ENCODE data around the gene RGS13.

RGS13 gene

DNA sequence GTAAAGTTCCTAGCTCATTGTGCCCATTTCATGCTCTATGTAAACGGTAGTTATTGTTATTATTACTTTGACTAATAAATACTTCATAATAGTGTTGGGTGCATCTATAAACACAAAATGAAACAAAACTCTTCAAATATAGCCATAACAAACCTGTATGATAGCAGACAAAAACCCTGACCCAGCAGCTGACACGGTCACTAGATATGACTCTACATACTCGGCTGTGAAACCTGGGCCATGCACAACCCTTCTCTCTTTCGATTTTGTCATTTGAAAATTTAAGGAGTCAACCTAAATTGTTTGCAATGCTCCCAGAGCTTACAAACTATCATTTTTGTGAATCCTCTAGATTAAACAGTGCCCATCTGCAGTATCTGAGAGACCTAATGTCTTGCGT lies 8.0 kb upstream of the RGS13 start:
- DNase-seq: no peak

- no peak for DNase-seq
Observed at GRCh38 chr1:192628396-192629057, 7.4 kb upstream of the RGS13 start.

DNA sequence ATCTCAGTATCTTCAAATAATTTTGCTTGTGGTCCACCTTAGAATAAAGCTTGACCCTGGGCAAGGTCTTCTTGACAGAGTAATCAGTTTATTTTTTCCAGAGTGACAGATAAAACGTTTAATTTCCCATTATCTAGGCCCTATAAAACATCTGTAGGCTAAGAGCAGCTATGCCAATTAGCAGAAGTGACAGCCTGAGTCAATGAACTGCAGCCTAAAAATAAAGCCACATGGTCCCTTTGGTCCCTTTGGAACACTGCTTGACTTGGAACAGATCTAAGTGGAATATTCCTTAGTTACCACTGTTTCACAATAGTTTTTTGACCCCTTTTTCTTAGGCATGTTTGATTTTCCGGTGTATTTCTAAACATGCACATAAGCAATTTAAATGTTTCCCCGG lies 6.3 kb upstream of the RGS13 start:
- DNase-seq: no peak

DNA sequence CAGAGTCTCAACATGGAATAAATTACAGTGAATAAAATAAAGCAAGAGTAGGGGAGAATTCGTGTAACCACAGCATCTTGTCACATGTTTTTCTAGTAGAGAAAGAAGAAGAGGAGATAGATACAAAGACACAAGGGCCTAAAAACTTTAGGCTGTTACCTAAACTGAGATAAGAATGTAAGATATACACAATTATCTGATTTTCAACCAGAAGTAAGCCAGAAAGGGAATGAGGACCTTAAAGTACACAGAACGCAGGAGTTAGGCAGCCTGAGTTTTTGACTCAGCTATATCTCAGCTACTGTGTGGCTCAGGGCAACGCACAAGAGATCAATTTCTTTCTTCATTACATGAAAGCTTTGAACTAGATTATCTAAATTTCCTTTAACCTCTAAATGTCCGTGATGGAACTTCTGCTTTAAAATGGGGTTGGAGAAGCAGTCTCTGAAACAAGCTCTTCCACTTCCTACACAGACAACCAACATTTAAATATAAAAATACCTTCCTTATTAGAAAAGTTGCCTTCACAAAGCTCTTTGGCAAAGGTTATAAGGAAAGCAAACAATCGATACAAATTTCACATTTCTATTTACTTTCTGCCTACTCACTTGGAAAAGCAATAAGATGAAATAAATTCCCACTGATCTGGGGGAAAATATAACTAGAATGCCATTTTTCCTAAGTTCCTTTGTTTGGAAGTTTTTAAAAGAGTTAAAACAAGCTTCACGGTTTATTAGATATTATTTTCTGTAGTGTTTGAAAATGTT lies 5.2 kb upstream of the RGS13 start:
- no peak for DNase-seq

GRCh38 chr1:192631749-192632148 lies 4.2 kb upstream of the RGS13 start:
- no peak for DNase-seq

GRCh38 chr1:192632188-192632587 lies 3.8 kb upstream of the RGS13 start:
- no peak for DNase-seq

GRCh38 chr1:192632641-192633532 lies 3.1 kb upstream of the RGS13 start:
- DNase-seq: no peak

GRCh38 chr1:192633533-192634253 lies 2.3 kb upstream of the RGS13 start:
- no peak for DNase-seq

- no peak for DNase-seq
Observed at GRCh38 chr1:192635041-192635440, 906 bp upstream of the RGS13 start.

GRCh38 chr1:192639607-192640368 lies 3.8 kb downstream of the RGS13 start:
- no peak for DNase-seq

DNA sequence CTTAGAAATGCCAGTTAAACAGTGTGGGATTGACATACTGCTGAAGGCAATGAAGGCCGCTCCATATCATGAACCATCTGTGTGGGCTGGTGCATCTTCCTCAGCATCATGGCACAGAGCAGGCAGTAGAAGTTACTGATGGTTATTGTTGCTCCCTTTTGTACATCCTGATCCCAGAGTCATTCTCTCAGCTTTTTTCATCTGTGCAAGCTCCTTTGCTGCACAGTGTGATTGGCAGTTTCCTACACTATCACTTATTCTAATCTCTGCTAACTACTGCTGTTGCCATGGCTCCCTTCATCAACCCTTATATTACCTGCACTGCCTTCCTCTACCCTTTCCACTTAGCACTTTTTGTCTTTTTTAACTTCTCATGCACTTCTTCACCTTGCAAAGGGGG lies 16.2 kb downstream of the RGS13 start:
- DNase-seq: no peak

DNA sequence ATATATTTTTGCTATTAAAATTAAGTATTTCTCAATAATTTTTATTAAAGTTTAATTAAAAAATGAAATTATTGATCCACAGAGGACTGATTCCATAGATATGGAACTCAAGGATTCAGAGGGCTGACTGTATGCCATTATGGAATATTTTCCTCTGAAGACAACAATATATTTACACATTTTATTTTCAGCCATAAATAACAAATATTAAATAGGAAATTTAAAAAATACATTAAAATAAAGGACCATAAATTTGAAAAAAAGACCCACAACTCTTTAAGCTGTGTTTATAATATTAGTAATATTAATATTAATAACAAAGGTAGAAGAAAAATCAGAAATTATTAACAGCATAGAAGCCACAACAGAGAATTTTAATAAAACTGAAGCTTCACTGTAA lies 18.2 kb downstream of the RGS13 start:
- DNase-seq: no peak

GRCh38 chr1:192654591-192655251 lies 18.8 kb downstream of the RGS13 start:
- no peak for DNase-seq

GRCh38 chr1:192657760-192658159 lies 21.8 kb downstream of the RGS13 start:
- DNase-seq: no peak

- DNase-seq: no peak
Observed at GRCh38 chr1:192658255-192658654, 22.3 kb downstream of the RGS13 start.

DNA sequence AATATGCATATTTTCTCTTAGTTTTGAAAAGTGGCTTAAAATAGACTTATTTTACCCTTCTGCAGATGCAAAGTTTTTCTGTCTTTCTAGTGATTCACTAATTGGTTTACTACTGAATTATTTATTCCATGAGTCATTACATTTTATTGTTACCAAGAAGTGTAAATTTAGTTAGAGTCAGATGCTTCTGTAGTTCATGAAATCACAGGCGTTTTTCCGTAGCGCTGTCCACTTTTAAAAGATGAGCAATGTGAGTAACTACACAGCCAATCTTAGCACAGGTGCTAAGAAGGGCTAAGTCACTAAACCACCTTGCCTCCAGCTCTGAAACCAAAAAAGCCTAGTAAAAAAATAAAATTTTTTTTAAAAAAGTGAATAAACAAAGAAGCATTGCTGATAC lies 24.7 kb downstream of the RGS13 start:
- no peak for DNase-seq

- no peak for DNase-seq
Observed at GRCh38 chr1:192668409-192668983, 32.5 kb downstream of the RGS13 start.

DNA sequence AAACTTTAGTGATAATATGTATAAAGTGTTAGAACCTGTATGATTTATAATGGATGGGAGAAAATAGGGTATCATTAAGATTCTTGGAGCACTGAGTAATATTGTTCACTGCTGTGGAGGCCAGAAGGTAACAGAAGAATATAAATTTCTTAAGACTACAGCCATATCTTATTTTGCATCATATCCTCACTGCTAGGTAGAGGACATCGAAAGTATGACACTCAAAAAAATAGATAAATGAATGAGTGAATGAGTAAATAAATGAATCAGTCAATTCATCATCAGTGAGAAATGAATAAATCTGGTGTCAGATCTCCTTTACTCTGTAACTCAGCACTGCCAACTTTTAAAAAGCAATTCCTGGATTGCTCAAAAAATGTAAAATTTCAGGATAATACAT lies 33.2 kb downstream of the RGS13 start:
- no peak for DNase-seq

GRCh38 chr1:192675716-192676115 lies 39.8 kb downstream of the RGS13 start:
- DNase-seq: no peak

DNA sequence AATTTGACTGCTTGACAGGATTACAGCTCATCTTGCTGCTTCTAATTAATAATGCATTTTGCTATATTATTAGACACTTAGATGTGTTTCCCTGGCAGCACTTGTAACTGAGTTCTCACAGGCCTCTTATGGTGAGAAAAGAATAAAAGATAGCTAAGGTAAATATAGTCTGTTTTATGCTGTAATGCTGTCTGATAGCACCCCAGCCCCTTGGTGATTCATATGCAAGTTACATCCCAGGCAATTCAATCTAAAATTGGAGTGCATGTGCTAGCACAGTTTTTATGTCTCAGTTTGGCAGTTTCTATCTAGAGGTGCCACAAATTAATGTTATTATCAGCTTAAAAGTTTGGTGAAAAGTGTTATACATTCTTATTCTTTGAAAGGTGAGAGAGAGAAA lies 42.2 kb downstream of the RGS13 start:
- no peak for DNase-seq

- no peak for DNase-seq
Observed at GRCh38 chr1:192682335-192682734, 46.4 kb downstream of the RGS13 start.

All from right forelimb (tissue), 1 donor.